ENCODE data around the gene CHGA.

DNA sequence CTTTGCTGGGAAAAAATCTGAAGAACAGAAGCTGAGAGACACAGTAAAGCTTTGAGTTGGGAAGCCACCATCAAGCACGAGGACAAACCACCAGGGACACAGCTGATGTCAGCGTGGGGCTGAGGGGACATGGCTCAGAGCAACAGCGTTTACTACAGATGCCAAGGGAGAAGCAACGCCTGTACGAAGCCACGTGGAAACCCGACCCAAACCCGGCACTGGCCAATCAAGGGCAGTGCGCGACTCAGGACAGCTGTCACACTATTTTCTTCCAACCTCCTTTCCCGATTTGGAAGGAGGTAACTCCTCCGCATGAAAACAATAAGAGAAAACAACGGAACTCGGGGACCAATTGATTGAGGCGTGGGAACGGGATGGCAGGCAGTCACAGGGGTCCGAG, 20.2 kb upstream of the CHGA start:
- TF ChIP-seq, protein P1, sequence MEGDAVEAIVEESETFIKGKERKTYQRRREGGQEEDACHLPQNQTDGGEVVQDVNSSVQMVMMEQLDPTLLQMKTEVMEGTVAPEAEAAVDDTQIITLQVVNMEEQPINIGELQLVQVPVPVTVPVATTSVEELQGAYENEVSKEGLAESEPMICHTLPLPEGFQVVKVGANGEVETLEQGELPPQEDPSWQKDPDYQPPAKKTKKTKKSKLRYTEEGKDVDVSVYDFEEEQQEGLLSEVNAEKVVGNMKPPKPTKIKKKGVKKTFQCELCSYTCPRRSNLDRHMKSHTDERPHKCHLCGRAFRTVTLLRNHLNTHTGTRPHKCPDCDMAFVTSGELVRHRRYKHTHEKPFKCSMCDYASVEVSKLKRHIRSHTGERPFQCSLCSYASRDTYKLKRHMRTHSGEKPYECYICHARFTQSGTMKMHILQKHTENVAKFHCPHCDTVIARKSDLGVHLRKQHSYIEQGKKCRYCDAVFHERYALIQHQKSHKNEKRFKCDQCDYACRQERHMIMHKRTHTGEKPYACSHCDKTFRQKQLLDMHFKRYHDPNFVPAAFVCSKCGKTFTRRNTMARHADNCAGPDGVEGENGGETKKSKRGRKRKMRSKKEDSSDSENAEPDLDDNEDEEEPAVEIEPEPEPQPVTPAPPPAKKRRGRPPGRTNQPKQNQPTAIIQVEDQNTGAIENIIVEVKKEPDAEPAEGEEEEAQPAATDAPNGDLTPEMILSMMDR (IDR thresholded peaks at IDR 0.05): no peak
- TF ChIP-seq EZH2 (IDR thresholded peaks at IDR 0.05; ENCODE audit: borderline replicate concordance, insufficient read depth, low read depth, low read length, poor library complexity, severe bottlenecking): no peak

Measured in B cell (primary cell).